ENCODE results near the gene SART1.

- TF ChIP-seq CTCF (IDR thresholded peaks at IDR 0.05) (no peak), POLR2A (IDR thresholded peaks at IDR 0.05) (no peak), POLR2AphosphoS5 (IDR thresholded peaks at IDR 0.05) (no peak)
These were observed 53.4 kb downstream of the SART1 start for GRCh38 chr11:66014804-66015453.

Measured in sigmoid colon (tissue), 4 donors.